ENCODE results near the gene SH3RF3. TPM values are rescaled to one million over a fixed set of nuclear protein-coding genes. Genes with fewer than 3 reads are reported as not detected.

The SH3RF3 gene
- total and polyA plus RNA-seq, 2 of the 13 experiments (the other 11 are each of a cell fraction or from before 2014, with no cell fraction given), result 0.04 TPM; not detected in 1

DNA sequence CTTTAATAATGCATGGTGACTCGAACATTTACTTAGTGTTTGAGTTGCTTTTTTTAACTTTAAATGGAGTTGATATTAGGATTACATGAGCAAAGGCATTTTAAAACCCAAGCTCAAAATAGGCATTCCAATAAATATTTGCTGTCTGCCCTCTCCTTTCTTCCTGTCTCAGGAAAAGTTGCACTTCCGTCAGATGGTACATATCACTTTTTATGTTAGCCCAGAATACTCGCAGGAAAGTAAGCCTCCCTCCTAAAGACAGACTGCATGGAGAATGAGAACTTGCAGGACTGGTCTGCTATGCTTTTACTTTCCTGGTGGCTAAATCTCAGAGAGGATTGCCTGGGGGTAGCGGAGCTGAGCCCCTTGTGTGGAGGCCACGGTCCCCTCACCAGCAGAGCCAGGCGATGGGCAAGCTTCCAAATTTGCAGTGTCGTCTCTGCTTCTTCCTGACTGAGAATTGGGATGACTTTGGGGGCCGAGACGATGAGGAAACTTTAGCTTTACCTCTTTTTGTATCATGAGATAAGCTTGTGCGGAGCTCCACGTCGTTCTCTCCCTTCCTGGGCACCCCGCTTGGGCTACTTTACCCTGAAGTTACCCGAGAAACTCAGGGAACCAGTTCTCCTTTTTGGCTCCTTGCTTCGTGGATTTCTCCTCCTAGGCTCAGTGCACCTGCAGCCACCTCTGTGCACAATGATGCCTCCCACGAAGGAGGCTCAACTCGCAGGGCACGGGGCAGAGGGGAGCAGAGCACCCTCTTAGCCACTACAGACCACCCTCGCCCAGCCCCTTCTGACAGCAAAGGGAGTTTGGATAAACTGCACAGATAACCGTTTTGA is 223.3 kb downstream of the SH3RF3 start:
- intact Hi-C loops (cut with micrococcal nuclease; ENCODE audit: unreplicated experiment), result no loop called here
- WGBS (ENCODE audit: low lambda C conversion rate), result 33% methylated on average over 20 of the region's 20 CpGs
- POLR2A ChIA-PET, result no interaction called here
- TF ChIP-seq PRMT3 (CRISPR knock-in tag; IDR thresholded peaks at IDR 0.05; ENCODE audit: borderline replicate concordance, low read depth) (no peak), ZSCAN9 (CRISPR knock-in tag; IDR thresholded peaks at IDR 0.05; ENCODE audit: borderline replicate concordance) (no peak), ZNF24 (IDR thresholded peaks at IDR 0.05) (no peak), SALL1 (CRISPR knock-in tag; IDR thresholded peaks at IDR 0.05) (no peak), ZNF136 (CRISPR knock-in tag; IDR thresholded peaks at IDR 0.05; ENCODE audit: low read depth) (no peak), ARNTL (CRISPR knock-in tag; IDR thresholded peaks at IDR 0.05) (no peak), FOXP1 (IDR thresholded peaks at IDR 0.05) (no peak), FOXP1 (CRISPR knock-in tag; IDR thresholded peaks at IDR 0.05) (no peak), AKAP8 (CRISPR knock-in tag; IDR thresholded peaks at IDR 0.05) (no peak), HCFC1 (IDR thresholded peaks at IDR 0.05; ENCODE audit: low read depth, low read length) (no peak), ZNF883 (CRISPR knock-in tag; IDR thresholded peaks at IDR 0.05; ENCODE audit: not compliant biosample characterization) (no peak), ZFAT (CRISPR knock-in tag; conservative IDR thresholded peaks at IDR 0.05) (no peak)
- TF ChIP-seq, protein P1, sequence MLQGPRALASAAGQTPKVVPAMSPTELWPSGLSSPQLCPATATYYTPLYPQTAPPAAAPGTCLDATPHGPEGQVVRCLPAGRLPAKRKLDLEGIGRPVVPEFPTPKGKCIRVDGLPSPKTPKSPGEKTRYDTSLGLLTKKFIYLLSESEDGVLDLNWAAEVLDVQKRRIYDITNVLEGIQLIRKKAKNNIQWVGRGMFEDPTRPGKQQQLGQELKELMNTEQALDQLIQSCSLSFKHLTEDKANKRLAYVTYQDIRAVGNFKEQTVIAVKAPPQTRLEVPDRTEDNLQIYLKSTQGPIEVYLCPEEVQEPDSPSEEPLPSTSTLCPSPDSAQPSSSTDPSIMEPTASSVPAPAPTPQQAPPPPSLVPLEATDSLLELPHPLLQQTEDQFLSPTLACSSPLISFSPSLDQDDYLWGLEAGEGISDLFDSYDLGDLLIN (CRISPR knock-in tag; IDR thresholded peaks at IDR 0.05; ENCODE audit: borderline replicate concordance), result no peak
- TF ChIP-seq, protein P2, sequence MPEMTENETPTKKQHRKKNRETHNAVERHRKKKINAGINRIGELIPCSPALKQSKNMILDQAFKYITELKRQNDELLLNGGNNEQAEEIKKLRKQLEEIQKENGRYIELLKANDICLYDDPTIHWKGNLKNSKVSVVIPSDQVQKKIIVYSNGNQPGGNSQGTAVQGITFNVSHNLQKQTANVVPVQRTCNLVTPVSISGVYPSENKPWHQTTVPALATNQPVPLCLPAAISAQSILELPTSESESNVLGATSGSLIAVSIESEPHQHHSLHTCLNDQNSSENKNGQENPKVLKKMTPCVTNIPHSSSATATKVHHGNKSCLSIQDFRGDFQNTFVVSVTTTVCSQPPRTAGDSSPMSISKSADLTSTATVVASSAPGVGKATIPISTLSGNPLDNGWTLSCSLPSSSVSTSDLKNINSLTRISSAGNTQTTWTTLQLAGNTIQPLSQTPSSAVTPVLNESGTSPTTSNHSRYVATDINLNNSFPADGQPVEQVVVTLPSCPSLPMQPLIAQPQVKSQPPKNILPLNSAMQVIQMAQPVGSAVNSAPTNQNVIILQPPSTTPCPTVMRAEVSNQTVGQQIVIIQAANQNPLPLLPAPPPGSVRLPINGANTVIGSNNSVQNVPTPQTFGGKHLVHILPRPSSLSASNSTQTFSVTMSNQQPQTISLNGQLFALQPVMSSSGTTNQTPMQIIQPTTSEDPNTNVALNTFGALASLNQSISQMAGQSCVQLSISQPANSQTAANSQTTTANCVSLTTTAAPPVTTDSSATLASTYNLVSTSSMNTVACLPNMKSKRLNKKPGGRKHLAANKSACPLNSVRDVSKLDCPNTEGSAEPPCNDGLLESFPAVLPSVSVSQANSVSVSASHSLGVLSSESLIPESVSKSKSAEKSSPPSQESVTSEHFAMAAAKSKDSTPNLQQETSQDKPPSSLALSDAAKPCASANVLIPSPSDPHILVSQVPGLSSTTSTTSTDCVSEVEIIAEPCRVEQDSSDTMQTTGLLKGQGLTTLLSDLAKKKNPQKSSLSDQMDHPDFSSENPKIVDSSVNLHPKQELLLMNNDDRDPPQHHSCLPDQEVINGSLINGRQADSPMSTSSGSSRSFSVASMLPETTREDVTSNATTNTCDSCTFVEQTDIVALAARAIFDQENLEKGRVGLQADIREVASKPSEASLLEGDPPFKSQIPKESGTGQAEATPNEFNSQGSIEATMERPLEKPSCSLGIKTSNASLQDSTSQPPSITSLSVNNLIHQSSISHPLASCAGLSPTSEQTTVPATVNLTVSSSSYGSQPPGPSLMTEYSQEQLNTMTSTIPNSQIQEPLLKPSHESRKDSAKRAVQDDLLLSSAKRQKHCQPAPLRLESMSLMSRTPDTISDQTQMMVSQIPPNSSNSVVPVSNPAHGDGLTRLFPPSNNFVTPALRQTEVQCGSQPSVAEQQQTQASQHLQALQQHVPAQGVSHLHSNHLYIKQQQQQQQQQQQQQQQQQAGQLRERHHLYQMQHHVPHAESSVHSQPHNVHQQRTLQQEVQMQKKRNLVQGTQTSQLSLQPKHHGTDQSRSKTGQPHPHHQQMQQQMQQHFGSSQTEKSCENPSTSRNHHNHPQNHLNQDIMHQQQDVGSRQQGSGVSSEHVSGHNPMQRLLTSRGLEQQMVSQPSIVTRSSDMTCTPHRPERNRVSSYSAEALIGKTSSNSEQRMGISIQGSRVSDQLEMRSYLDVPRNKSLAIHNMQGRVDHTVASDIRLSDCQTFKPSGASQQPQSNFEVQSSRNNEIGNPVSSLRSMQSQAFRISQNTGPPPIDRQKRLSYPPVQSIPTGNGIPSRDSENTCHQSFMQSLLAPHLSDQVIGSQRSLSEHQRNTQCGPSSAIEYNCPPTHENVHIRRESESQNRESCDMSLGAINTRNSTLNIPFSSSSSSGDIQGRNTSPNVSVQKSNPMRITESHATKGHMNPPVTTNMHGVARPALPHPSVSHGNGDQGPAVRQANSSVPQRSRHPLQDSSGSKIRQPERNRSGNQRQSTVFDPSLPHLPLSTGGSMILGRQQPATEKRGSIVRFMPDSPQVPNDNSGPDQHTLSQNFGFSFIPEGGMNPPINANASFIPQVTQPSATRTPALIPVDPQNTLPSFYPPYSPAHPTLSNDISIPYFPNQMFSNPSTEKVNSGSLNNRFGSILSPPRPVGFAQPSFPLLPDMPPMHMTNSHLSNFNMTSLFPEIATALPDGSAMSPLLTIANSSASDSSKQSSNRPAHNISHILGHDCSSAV (CRISPR knock-in tag; IDR thresholded peaks at IDR 0.05; ENCODE audit: borderline replicate concordance), result no peak

More for the DNA sequence above, 223.3 kb downstream of the SH3RF3 start:
- in situ Hi-C loops (cut with HindIII; ENCODE audit: extremely low pct_ligation_motif_present, low pct_unique_long_range_greater_than_20kb), result no loop called here
- H4K20me1 ChIP-seq (ENCODE audit: insufficient read depth, low read length), result no peaks in the 10 kb centered on the region
- H3K9ac ChIP-seq (ENCODE audit: insufficient read depth, low read depth, low read length), result no peak overlapping the region
- no peak overlapping the region for H3K4me2 ChIP-seq (ENCODE audit: low read depth, low read length)
- CTCF ChIA-PET (ENCODE audit: low intra/inter-chr PET ratio, low total read pairs), result no interaction called here
- FAIRE-seq (no peak), DNase-seq (ENCODE audit: low spot score) (no peak), ATAC-seq (no peak)
- BruUV-seq (replicated peaks), result no TSS peak
- H3K27me3 ChIP-seq (ENCODE audit: control insufficient read depth in 1 of 2, insufficient read depth in 2 of 2, low read length in 2 of 2), result peaks cover 7 to 16% of the 10 kb centered on the region in 2 experiments; a peak in 4 of 5 replicates
- H2AFZ ChIP-seq (ENCODE audit: low read length), result no peak overlapping the region
- H3K36me3 ChIP-seq (replicated peaks in 1 of 2; ENCODE audit: control insufficient read depth in 1 of 2, insufficient read depth in 2 of 2, low read length in 2 of 2), result no peaks in the 10 kb centered on the region
- no peaks in the 10 kb centered on the region for H3K4me1 ChIP-seq (ENCODE audit: insufficient read depth, low read length)
- no peaks in the 10 kb centered on the region for H3K9me3 ChIP-seq (ENCODE audit: low read length)
- H3K27ac ChIP-seq (ENCODE audit: extremely low read length, insufficient read depth, low read length), result no peak overlapping the region
- no peaks in the 10 kb centered on the region for H3K79me2 ChIP-seq (ENCODE audit: insufficient read depth, low read length)
- H3K4me3 ChIP-seq (replicated peaks in 1 of 3; ENCODE audit: insufficient read depth in 1 of 3, low read depth in 2 of 3, low read length in 3 of 3), result no peak overlapping the region
